AG10803 (cell line): ENCODE results near the gene BIRC3.
A peak's percentile ranks its signal among the peaks of the same experiment; 100 is the strongest.

Experiments
- DNase-seq: peaks from one replicate; pipeline ENCODE4 v3.0.0; 2010; ENCODE audit warnings: low read depth
- H3K4me3 ChIP-seq: 2 replicates; pipeline ENCODE4 v1.5.1; 2011; ENCODE audit warnings: mild to moderate bottlenecking, low read length, control low read depth
- TF ChIP-seq, protein P1 (sequence below): conservative IDR thresholded peaks from 2 replicates; pipeline ENCODE4 v1.5.1; 2011; ENCODE audit warnings: mild to moderate bottlenecking, low read length, control low read depth, inconsistent platforms

BIRC3 gene

DNA sequence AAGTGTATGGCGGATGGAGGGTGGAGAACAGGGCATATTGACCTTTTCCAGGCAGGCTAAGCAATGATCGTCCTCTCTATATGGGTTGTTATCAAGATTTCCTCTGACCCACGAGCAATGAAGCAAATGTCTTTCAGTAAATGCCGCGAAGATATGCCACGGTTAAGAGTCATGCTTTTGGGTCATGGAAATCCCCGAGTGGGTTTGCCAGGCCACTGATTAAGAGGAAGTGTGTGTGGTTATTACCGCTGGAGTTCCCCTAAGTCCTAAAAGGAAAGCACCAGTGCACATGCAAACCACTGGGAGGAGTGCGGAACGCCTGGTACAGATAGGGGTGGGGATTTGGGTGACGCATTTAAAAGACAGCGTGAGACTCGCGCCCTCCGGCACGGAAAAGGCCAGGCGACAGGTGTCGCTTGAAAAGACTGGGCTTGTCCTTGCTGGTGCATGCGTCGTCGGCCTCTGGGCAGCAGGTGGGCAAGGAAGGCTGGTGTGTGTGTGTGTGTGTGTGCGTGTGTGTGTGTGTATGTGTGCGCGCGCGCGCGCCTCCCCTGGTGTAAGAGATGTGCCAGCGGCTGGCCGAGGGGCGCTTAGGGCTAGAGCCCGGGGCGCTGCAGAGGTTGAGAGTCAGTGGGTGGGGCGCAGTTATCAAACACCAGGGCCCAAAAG lies at the start of gene BIRC3:
BIRC3 (plus strand) TSS at position 386 of the 669 bp plus-strand sequence. CDS start 7,026 bp downstream, outside the sequence.
- peak within 1 kb of the TSS; percentile 69 for H3K4me3 ChIP-seq
- TF ChIP-seq, protein P1, sequence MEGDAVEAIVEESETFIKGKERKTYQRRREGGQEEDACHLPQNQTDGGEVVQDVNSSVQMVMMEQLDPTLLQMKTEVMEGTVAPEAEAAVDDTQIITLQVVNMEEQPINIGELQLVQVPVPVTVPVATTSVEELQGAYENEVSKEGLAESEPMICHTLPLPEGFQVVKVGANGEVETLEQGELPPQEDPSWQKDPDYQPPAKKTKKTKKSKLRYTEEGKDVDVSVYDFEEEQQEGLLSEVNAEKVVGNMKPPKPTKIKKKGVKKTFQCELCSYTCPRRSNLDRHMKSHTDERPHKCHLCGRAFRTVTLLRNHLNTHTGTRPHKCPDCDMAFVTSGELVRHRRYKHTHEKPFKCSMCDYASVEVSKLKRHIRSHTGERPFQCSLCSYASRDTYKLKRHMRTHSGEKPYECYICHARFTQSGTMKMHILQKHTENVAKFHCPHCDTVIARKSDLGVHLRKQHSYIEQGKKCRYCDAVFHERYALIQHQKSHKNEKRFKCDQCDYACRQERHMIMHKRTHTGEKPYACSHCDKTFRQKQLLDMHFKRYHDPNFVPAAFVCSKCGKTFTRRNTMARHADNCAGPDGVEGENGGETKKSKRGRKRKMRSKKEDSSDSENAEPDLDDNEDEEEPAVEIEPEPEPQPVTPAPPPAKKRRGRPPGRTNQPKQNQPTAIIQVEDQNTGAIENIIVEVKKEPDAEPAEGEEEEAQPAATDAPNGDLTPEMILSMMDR = peak; percentile 46
- DNase-seq = peak; percentile 86

DNA sequence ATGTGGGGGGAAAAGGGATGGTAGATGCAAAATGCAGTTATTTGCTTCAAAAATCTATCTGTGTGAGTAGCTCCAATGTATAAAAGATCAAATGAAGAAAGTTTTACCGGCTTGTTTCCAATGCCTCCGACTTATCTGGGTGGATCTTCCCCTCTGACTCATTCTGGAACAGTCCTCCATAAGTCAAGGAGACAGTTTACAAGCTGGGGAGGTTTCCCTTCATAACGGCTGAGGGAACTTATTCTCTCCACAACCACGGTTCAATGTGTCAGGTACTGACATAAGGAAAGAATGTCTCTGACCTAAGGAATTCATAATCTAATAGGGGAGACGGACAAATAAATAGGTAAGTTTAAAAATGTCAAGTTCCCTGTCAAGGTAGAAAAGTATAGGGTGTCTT lies 49.7 kb upstream of the BIRC3 start:
- TF ChIP-seq, protein P1 = no peak
- DNase-seq = peak; percentile 61
- peak overlapping the region; percentile 72 for H3K4me3 ChIP-seq

DNA sequence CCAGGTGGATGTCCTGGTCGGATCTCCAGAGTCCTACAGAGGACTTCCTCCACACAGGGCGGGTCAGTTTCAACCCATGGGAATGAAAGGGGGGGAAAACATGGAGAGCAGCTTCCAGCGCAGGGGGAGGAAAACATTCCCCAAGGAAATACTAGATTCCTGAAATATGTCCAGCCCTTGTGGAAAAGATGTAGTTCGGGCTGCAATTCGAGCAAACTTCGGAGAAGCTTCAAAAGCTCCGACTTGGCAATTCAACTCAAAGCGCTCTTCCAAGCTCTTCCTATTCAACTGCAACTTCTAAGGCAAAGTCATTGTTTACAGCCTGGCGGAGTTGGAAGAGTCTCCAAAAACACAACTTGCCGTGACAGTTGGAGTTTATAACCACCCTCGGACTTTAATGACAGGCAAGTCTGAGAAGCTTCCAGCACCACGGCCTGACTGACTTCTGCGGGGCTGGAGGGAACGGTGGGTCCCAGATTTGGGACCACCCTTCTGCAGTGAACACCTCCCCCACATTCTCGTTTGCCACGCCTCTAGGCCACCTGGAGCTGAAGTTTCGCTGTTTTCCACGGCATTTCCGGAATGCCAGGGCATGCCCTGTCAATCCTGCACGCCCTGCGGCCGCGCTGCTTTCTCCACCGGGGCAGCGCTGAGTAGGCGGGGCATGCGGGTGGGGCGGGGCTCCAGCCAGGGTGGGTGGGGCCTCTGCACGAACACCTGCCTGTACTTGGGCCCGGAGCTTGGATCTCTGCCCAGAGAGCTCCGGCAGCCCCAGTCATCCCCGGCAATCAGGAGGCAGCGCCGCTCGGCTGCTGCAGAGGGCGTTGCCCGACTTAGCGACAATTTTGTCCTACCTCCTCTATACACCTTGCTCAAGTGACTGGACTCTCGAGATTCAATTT lies 49.0 kb upstream of the BIRC3 start:
- peak; percentile 67 for DNase-seq
- TF ChIP-seq, protein P1 = peak; percentile 33
- peak overlapping the region; percentile 72 for H3K4me3 ChIP-seq

DNA sequence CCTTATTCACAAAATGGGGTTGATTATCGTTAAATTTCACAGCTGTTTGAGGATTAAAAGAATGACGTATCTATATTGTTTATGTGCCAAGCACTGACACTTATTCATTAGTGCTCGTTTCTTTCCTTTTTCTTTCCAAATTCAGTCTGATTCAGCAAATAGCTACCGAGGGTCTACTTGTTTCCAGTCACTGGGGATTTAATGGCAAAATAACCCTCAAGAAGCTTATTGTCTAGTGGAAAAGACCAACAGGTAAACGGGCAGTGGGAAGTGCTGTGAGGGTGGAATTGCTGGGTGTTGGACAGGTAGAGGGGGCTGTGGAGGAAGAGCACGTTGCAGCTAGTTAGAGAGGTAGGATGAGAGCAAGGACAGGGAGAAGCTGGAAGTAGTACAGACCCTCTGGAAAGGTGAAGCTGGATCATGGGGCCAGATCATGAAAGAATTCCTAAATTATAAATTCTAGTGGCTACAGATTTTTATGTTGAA lies 48.3 kb upstream of the BIRC3 start:
- no peak for DNase-seq
- H3K4me3 ChIP-seq = peak overlapping the region; percentile 72

DNA sequence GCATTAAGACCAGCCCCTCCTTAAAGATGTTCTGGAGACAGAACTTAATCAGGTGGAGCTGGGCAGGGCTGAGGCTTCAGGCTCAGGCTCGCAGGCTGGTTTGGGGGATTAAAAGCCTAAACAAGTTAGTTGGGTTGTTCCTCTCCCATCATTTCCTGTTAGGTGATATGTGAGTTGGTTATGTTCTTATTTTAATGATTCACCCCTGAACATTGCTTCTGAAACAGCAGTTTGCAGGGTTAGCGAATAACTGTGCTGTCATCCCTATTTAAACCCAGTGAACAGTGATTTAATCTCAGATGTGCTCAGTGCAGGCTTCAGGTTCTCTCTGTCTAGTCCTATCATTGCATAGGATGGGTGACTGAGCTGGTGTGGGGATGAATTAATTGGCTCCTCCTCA lies 47.4 kb upstream of the BIRC3 start:
- TF ChIP-seq, protein P1 = no peak
- DNase-seq = peak; percentile 31
- no peak overlapping the region for H3K4me3 ChIP-seq

More for the DNA sequence above, 48.3 kb upstream of the BIRC3 start:
- TF ChIP-seq, protein P1 = no peak

DNA sequence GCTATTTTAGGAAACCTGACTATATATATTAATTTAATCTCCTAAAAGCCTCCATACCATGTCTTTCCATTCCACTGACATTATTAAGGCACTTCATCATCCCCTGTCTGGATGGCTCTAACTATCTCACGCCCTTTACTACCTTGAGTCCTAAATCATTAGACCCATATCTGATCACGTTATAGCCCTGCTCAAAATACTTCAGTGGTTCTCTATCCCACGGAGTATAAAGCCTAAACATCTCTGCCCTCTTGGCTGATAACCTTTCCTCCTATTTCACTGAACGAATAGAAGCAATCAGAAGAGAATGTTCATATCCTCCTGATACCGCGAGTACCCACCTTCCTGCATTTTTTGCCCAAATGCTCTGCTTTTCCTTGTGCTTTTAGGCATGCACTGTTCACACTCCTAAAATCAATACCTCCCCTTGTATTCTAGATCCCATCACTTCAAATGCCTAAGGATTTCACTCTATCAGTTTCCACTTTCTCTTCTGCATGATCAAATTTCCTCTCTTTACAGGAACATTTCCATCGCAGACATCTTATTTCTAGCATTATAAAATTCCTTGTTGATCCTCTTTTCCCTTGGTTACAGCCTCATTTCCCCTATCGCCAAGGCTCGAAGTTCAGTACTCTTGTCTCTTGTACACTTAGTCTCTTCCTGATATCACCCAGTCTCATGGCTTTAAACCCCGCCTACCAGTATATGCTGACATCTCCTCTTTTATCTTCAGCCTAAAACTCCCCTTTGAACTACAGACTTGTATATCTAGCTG lies 45.0 kb upstream of the BIRC3 start:
- TF ChIP-seq, protein P1 = no peak

More for the DNA sequence above, 45.0 kb upstream of the BIRC3 start:
- no peak for DNase-seq
- no peak overlapping the region for H3K4me3 ChIP-seq
